Esophagus (tissue), 2 donors: Measurements from ENCODE around the gene CDK19. TPM values are rescaled to one million over a fixed set of nuclear protein-coding genes. Genes with fewer than 3 reads are reported as not detected.
A peak's percentile ranks its signal among the peaks of the same experiment; 100 is the strongest.
"Not testable (repeated sequence)": the region's sequence is repeated elsewhere in the genome, so short reads cannot be mapped to it uniquely, and the experiment has no call there.

Experiments
- H3K27ac ChIP-seq, 2 donors: one replicate each; pipeline ENCODE4 v1.5.1; 2013; ENCODE audit warnings: low read depth in 2 of 2, mild to moderate bottlenecking in 2 of 2, inconsistent platforms in 1 of 2, low read length in 1 of 2, moderate library complexity in 1 of 2
- H3K27me3 ChIP-seq, 2 donors: one replicate each; pipeline ENCODE4 v1.6.1; 2013; ENCODE audit warnings: low read length in 2 of 2, control low read depth in 1 of 2, mild to moderate bottlenecking in 1 of 2; ENCODE audit not compliant: insufficient read depth in 2 of 2, control insufficient read depth in 1 of 2
- H3K36me3 ChIP-seq, 2 donors: one replicate each; pipeline ENCODE4 v1.6.1; 2013; ENCODE audit warnings: low read length in 1 of 2; ENCODE audit not compliant: control insufficient read depth in 2 of 2, insufficient read depth in 2 of 2
- H3K4me1 ChIP-seq, 2 donors: one replicate each; pipeline ENCODE4 v1.6.1; 2013; ENCODE audit warnings: low read length in 1 of 2; ENCODE audit not compliant: control insufficient read depth in 2 of 2, insufficient read depth in 2 of 2
- H3K4me3 ChIP-seq, 2 donors: one replicate each; pipeline ENCODE4 v1.5.1; 2013; ENCODE audit warnings: low read length in 2 of 2, mild to moderate bottlenecking in 2 of 2, low read depth in 1 of 2, moderate library complexity in 1 of 2
- H3K9me3 ChIP-seq, 2 donors: one replicate each; pipeline ENCODE4 v1.6.1; 2013; ENCODE audit warnings: mild to moderate bottlenecking in 2 of 2, low read depth in 1 of 2, low read length in 1 of 2, moderate library complexity in 1 of 2; ENCODE audit not compliant: control insufficient read depth in 2 of 2, insufficient read depth in 1 of 2
- WGBS, 2 donors: extraction: QIAGEN DNeasy Blood & Tissue Kit; methylation state at CpG; one replicate each; pipeline ENCODE4 v1.1.7; 2013; 5-methylcytosine and 5-hydroxymethylcytosine counted together
- polyA plus RNA-seq, 2 donors: library from polyadenylated mRNA; stranded (reverse); fragments of 200-250 nt; gene quantifications; one replicate each; pipeline ENCODE4 v1.2.3, GENCODE V29; 2013
- donor health status: healthy with polysubstance abuse.
- donor health status: Bipolar disorder and iron deficiency.

The CDK19 gene
- polyA plus RNA-seq, 2 donors: 5.5 to 6.6 TPM

DNA sequence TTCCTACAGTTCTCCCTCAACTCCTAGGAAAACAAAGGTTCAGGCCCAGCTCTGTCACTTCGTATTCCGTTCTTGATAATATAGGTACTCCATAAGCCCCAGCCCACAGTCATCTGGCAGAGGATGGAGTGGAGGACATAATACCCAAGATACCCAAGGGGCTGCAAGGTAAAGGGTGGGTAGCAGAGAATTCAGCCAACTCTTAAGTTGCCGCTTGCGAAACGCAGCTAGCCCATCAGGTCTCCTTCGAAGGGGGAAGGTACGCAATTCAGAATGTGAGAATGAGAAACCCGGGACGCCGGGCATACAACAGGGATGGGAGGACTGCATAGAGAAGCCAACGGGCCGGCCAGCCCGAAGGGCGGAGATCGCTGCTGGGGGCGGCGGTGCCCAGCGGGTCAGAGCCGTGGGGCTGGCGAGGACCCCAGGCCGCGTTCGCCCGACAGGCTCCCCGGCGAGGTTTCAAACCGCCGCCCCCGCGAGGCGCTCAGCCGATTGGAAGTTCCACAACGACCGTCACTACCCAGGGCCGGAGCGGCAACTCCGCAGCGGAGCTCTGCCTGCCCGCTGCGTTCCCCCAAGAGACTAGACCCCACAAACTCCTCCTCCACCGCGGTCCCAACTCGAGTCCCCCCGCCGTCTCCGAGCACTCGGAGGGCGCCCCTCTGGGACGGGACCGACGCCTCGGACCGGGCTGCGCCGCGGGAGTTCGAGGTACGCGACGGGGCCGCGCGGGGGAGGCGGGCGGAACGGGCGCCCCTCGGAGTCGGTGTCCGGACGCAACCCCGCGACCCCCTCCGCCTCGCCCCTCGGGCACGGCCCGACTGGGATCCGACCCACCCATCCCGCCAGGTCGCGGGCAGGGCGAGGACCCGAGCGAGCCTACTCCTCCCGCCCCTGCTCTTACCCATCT lies 911 bp downstream of the CDK19 start:
- peak overlapping the region; percentile 83 to 91 for H3K4me3 ChIP-seq
- H3K36me3 ChIP-seq: no peaks in the 10 kb centered on the region
- no peaks in the 10 kb centered on the region for H3K9me3 ChIP-seq
- H3K27ac ChIP-seq: peak overlapping the region; percentile 86 to 100
- H3K27me3 ChIP-seq: no peaks in the 10 kb centered on the region
- 0 to 1% methylated on average over 65 to 86 of the region's 86 CpGs for WGBS, 2 donors
- H3K4me1 ChIP-seq: no peaks in the 10 kb centered on the region

DNA sequence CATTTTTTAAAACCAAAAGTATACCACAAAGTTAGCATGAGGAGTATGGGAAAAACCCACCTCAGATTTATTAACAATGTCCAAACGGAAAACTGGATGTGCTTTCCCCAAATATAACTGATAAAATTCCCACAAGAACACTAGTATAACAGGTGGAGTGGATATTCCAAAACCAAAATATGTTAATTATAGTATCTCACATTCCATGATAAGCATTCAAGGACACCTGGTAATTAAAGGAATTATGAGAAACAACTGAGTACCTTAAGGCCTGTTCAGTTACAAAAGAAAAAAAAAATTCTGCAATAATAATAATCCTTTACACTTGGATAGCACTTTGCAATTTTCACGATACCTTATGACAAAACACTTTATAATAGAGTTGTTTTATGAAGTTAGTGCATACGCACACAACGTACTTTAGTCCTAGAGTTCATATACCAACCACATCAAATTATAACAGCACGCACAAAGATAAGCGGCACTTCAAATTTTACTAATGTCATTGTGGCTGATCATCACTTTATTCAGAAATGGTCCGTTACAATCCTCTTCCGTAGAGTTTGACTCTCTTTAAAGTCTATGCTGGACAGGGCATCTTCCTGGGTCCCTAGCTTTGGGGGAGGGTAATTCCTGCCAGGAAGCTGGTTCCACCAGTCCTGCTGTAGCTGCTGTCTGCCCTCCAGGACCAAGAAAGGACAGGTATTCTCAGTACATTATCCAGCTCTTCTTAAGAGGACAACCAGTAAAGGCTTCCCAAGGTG lies 1.7 kb downstream of the CDK19 start:
- H3K27me3 ChIP-seq: no peaks in the 10 kb centered on the region
- no peaks in the 10 kb centered on the region for H3K9me3 ChIP-seq
- WGBS, 2 donors: 67 to 73% methylated on average over 8 of the region's 8 CpGs
- peak overlapping the region in 1 of 2 donors; percentile 15 for H3K27ac ChIP-seq
- H3K36me3 ChIP-seq: no peaks in the 10 kb centered on the region
- H3K4me1 ChIP-seq: no peaks in the 10 kb centered on the region
- H3K4me3 ChIP-seq: peak overlapping the region; percentile 83 to 91

DNA sequence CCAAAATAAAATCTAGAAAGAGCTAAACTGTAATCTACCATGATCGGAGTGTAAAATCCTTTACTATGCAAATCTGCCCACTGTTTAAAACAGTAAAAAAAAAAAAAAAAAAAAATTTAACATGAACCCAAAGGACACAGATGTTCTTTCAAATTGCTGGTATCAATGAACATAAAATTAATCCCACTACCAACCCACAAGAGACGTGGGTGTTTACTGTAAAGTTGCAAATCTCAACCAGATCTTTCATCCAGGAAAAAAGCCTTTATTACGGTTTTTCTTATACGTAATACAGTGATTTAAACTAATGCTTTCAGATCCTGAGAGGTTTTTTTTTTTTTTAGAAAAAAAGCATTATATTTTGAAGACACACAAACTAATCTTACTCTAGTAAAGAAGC lies 2.5 kb downstream of the CDK19 start:
- WGBS, 2 donors: 93 to 95% methylated on average over 4 of the region's 4 CpGs
- no peaks in the 10 kb centered on the region for H3K27me3 ChIP-seq

DNA sequence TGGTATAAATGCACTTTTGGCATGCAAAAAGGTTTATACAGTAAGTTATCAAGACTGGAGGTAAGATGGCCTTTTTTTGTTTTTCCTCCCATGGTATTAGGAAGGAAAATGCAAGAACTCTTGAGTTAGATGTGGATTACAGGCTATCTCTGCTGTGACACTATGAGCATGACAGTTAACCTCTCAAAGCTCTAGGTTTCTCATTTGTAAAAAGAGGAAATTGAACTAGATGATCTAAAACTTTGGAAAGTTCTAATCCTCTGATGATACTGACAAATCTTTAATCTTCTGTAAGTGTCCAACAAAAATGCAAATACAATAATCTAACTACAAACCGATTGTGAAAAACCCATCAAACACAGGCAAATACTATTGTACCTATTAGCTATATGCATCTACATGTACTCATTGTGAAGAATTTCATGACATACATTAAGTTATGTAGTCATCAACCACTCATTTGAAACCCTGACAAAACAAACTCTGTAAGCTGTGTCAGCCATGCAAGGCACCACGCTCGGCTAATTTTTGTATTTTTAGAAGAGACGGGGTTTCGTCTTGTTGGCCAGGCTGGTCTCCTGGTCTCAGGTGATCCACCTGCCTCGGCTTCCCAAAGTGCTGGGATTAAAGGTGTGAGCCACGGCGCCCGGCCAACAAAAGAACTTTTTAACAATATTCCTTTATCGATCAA lies 4.2 kb downstream of the CDK19 start:
- no peak overlapping the region for H3K4me3 ChIP-seq
- no peaks in the 10 kb centered on the region for H3K4me1 ChIP-seq
- H3K9me3 ChIP-seq: no peaks in the 10 kb centered on the region
- 91 to 94% methylated on average over 10 of the region's 10 CpGs for WGBS, 2 donors
- H3K27ac ChIP-seq: no peak overlapping the region
- no peaks in the 10 kb centered on the region for H3K36me3 ChIP-seq
- H3K27me3 ChIP-seq: no peaks in the 10 kb centered on the region

More for the DNA sequence above, 2.5 kb downstream of the CDK19 start:
- H3K36me3 ChIP-seq: no peaks in the 10 kb centered on the region
- no peaks in the 10 kb centered on the region for H3K4me1 ChIP-seq
- no peak overlapping the region for H3K27ac ChIP-seq
- no peak overlapping the region for H3K4me3 ChIP-seq
- no peaks in the 10 kb centered on the region for H3K9me3 ChIP-seq

DNA sequence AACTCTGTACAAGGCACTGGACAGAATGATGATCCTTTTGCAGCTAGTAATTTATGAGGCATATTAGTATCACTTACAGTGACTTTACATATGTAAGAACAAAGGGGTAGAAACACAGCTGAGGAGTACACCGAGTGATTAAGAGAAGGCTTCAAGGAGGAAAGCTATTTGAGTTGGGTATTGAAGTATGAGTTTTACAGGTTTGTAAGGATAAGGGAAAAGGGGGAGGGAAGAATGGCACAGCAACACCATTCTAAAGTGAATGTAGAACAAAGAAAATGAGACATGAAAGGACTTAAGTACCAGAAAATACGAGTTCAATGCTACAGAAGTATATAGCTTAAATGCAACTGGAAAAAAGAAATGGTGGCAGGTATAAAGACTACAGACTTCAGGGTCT lies 5.5 kb downstream of the CDK19 start:
- Histone ChIP-seq H3K4me3 (no peak overlapping the region), H3K27me3 (no peaks in the 10 kb centered on the region), H3K27ac (no peak overlapping the region), H3K9me3 (no peaks in the 10 kb centered on the region), H3K4me1 (no peaks in the 10 kb centered on the region), H3K36me3 (no peaks in the 10 kb centered on the region)
- 92 to 93% methylated on average over 2 of the region's 2 CpGs for WGBS, 2 donors

DNA sequence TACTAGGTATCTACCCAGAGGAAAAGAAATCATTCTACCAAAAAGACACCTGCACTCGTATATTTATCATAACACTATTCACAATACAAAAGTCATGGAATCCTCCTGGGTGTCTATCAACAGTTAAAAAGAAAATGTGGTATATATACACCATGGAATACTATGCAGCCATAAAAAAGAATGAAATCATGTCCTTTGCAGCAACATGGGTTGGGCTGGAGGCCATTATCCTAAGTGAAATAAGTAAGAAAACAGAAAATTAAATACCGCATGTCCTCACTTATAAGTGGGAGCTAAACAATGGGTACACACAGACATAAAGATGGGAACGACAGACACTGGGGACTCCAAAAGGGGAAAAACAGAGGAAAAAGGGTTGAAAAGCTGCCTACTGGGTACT lies 13.1 kb downstream of the CDK19 start:
- H3K4me1 ChIP-seq, H3K27ac ChIP-seq, H3K4me3 ChIP-seq, H3K9me3 ChIP-seq, H3K27me3 ChIP-seq, H3K36me3 ChIP-seq: not testable (repeated sequence)
- WGBS, 2 donors: 97 to 100% methylated on average over 3 of the region's 3 CpGs

DNA sequence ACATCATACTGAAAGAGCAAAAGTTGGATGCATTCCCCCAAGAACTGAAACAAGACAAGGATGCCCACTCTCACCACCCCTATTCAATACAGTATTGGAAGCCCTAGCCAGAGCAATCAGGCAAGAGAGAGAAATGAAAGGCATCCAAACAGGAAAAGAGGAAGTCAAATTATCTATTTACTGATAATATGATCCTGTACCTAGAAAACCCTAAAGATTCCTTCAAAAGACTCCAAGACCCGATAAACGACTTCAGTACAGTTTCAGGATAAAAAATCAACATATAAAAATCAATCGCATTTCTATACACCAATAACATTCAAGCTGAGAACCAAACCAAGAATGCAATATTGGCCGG lies 14.5 kb downstream of the CDK19 start:
- 98% methylated on average over 4 of the region's 4 CpGs for WGBS, 2 donors

DNA sequence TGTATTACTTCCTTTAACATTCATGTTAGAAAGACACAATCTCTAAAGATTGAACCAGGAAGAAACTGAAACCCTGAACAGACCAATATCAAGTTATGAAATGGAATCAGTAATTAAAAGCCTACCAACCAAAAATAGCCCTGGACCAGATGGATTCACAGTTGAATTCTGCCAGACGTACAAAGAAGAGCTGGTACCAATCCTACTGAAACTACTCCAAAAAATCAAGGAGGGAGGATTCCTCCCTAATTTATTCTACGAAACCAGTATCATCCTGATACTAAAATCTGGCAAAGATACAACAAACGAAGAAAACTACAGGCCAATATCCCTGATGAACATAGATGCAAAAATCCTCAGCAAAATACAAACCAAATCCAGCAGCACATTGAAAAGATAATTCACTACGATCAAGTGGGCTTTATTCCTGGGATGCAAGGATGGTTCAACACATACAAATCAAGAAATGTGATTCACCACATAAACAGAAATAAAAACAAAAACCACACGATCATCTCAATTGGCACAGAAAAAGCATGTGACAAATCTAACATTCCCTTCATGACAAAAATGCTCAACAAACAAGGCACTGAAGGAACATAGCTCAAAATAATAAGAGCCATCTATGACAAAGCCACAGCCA lies 15.0 kb downstream of the CDK19 start:
- no peak overlapping the region for H3K4me3 ChIP-seq
- H3K9me3 ChIP-seq: no peaks in the 10 kb centered on the region
- no peaks in the 10 kb centered on the region for H3K36me3 ChIP-seq
- no peak overlapping the region for H3K27ac ChIP-seq
- no peaks in the 10 kb centered on the region for H3K27me3 ChIP-seq
- no peaks in the 10 kb centered on the region for H3K4me1 ChIP-seq
- WGBS, 2 donors: 94 to 95% methylated on average over 5 of the region's 5 CpGs

More for the DNA sequence above, 14.5 kb downstream of the CDK19 start:
- Histone ChIP-seq H3K27me3 (no peaks in the 10 kb centered on the region), H3K27ac (no peak overlapping the region), H3K36me3 (no peaks in the 10 kb centered on the region), H3K4me1 (no peaks in the 10 kb centered on the region), H3K4me3 (no peak overlapping the region), H3K9me3 (no peaks in the 10 kb centered on the region)

DNA sequence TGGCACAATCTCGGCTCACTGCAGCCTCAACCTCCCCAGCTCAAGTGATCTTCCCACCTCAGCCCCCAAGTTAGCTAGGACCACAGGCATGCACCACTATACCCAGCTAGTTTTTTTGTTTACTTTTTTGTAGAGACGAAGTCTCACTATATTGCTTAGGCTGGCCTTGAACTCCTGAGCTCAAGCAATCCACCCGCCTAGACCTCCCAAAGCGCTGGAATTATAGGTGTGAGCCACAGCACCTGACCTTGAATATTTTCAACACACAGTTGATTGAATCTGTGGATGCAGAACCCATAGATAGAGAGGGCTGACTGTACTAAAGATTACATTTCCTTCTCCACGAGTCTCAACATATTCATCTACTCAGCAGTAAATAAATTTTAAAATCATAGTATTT lies 15.6 kb downstream of the CDK19 start:
- WGBS, 2 donors: 87 to 93% methylated on average over 5 of the region's 5 CpGs
- Histone ChIP-seq H3K36me3 (no peaks in the 10 kb centered on the region), H3K27me3 (no peaks in the 10 kb centered on the region), H3K27ac (no peak overlapping the region), H3K4me3 (no peak overlapping the region), H3K4me1 (no peaks in the 10 kb centered on the region), H3K9me3 (no peaks in the 10 kb centered on the region)
